A673 (cell line): Measurements from ENCODE around the gene HS3ST5.

ENCODE experiments used
- CTCF ChIP-seq: fragments of 300-800, 200-600 bp; sonication (generic); conservative IDR thresholded peaks from 2 replicates; pipeline ENCODE4 v1.5.1; 2017; ENCODE audit warnings: low read depth, mild to moderate bottlenecking, antibody characterized with exemption, low read length, moderate library complexity, mixed read lengths
- EZH2 ChIP-seq: fragments of 200-600 bp; sonication (generic); IDR thresholded peaks from 2 replicates; pipeline ENCODE4 v1.6.1; 2017; ENCODE audit warnings: borderline replicate concordance, low read depth, mild to moderate bottlenecking, mixed read lengths, antibody characterized with exemption, low read length; ENCODE audit not compliant: poor library complexity, severe bottlenecking

GRCh38 chr6:114068771-114069170 is 274.1 kb downstream of the HS3ST5 start:
- TF ChIP-seq EZH2 (no peak), CTCF (no peak)
